OCI-M1 (cell line): ENCODE measurements around the gene RPL12.
"Not testable (repeated sequence)": the region's sequence is repeated elsewhere in the genome, so short reads cannot be mapped to it uniquely, and the experiment has no call there.

ENCODE experiments used
- DNase-seq: peaks from one replicate; lab custom pipeline; 2025; lab: John Stamatoyannopoulos, UW

Gene RPL12

GRCh38 chr9:127467621-127468020 lies 16.4 kb upstream of the RPL12 start:
- no peak for DNase-seq

- not testable (repeated sequence) for DNase-seq
These were observed 15.3 kb upstream of the RPL12 start for GRCh38 chr9:127466407-127466917.

- no peak for DNase-seq
These were observed 12.7 kb upstream of the RPL12 start for GRCh38 chr9:127463911-127464310.

GRCh38 chr9:127463382-127463781 lies 12.2 kb upstream of the RPL12 start:
- no peak for DNase-seq

GRCh38 chr9:127458921-127459320 lies 7.7 kb upstream of the RPL12 start:
- DNase-seq, result no peak

GRCh38 chr9:127457191-127457878 lies 6.1 kb upstream of the RPL12 start:
- no peak for DNase-seq

- peak; percentile 86 for DNase-seq
These were observed 4.3 kb upstream of the RPL12 start for GRCh38 chr9:127455324-127455992.

GRCh38 chr9:127452691-127453090 lies 1.5 kb upstream of the RPL12 start:
- DNase-seq, result no peak

GRCh38 chr9:127451858-127452656 lies 851 bp upstream of the RPL12 start:
- DNase-seq, result peak; percentile 51

GRCh38 chr9:127451608-127451857 lies 327 bp upstream of the RPL12 start:
- DNase-seq, result peak; percentile 75

GRCh38 chr9:127450243-127450760 lies 904 bp downstream of the RPL12 start:
- peak; percentile 41 for DNase-seq

GRCh38 chr9:127449332-127449966 lies 1.8 kb downstream of the RPL12 start:
- DNase-seq, result no peak

GRCh38 chr9:127448112-127448805 lies 2.9 kb downstream of the RPL12 start:
- no peak for DNase-seq

- no peak for DNase-seq
These were observed 3.6 kb downstream of the RPL12 start for GRCh38 chr9:127447416-127448111.

GRCh38 chr9:127446713-127447415 lies 4.3 kb downstream of the RPL12 start:
- no peak for DNase-seq

- no peak for DNase-seq
These were observed 5.1 kb downstream of the RPL12 start for GRCh38 chr9:127445851-127446712.

- no peak for DNase-seq
These were observed 6.0 kb downstream of the RPL12 start for GRCh38 chr9:127444921-127445850.

- no peak for DNase-seq
These were observed 6.8 kb downstream of the RPL12 start for GRCh38 chr9:127444283-127444920.
